NCI-H2029 treated with DMSO at 0.1 percent for 48 hours (cell line): ENCODE results near the gene G0S2.

Source experiments
- DNase-seq: peaks from one replicate; lab custom pipeline; 2025; lab: John Stamatoyannopoulos, UW

G0S2 gene

GRCh38 chr1:209720326-209720725 lies 45.1 kb downstream of the G0S2 start:
- no peak for DNase-seq

- DNase-seq = no peak
These were observed 45.6 kb downstream of the G0S2 start for GRCh38 chr1:209720826-209721225.

- DNase-seq = no peak
These were observed 46.1 kb downstream of the G0S2 start for GRCh38 chr1:209721323-209721722.

- no peak for DNase-seq
These were observed 48.1 kb downstream of the G0S2 start for GRCh38 chr1:209723265-209723664.

- no peak for DNase-seq
These were observed 48.8 kb downstream of the G0S2 start for GRCh38 chr1:209723756-209724693.
